Colonic mucosa (tissue), 4 donors: ENCODE measurements around the gene HS3ST6. TPM values are rescaled to one million over a fixed set of nuclear protein-coding genes. Genes with fewer than 3 reads are reported as not detected.
A peak's percentile ranks its signal among the peaks of the same experiment; 100 is the strongest.

ENCODE experiments used
- DNase-seq: peaks from one replicate; pipeline ENCODE4 v3.0.0-alpha.2; 2020
- H3K27ac ChIP-seq: fragments of 200-600 bp; one replicate; pipeline ENCODE4 v1.8.0; 2021
- H3K27me3 ChIP-seq: fragments of 200-600 bp; one replicate; pipeline ENCODE4 v1.8.0; 2021
- H3K36me3 ChIP-seq: fragments of 200-600 bp; one replicate; pipeline ENCODE4 v1.8.0; 2021
- H3K4me1 ChIP-seq: fragments of 200-600 bp; one replicate; pipeline ENCODE4 v1.8.0; 2021; ENCODE audit warnings: mild to moderate bottlenecking
- H3K4me3 ChIP-seq: fragments of 200-600 bp; one replicate; pipeline ENCODE4 v1.8.0; 2021
- H3K9ac ChIP-seq, 2 donors: one replicate each; pipeline ENCODE4 v1.7.0; 2013; ENCODE audit warnings: control low read depth in 2 of 2, low read depth in 2 of 2, low read length in 2 of 2
- H3K9me3 ChIP-seq: fragments of 200-600 bp; one replicate; pipeline ENCODE4 v1.8.0; 2021
- intact Hi-C: fragments of 100-400 bp; cut with DNase I; formaldehyde crosslinking; loops from one replicate; pipeline ENCODE4 v1.14.1; 2022
- total RNA-seq, 2 donors: library from RNA; stranded (reverse); fragmentation: NEBNext Ultra II Directional in 1 of 2; extraction: Animal tissue kit (Norgen Biotek cat#: 25700) in 1 of 2; gene quantifications; one replicate each; pipeline ENCODE4 v1.2.1, GENCODE V29; 2021
- TF ChIP-seq, protein P1 (sequence below): fragments of 200-600 bp; IDR thresholded peaks from one replicate; pipeline ENCODE4 v1.8.0; 2022; ENCODE audit warnings: antibody characterized with exemption, mild to moderate bottlenecking
- donor health status: healthy.
- donor health status: DM: no; HTN: no; CAD: no.
- donor health status: DM: no; HTN: no; CAD: no.

HS3ST6 gene
- total RNA-seq, 2 donors from 2014 or later = 0.59 to 0.82 TPM

DNA sequence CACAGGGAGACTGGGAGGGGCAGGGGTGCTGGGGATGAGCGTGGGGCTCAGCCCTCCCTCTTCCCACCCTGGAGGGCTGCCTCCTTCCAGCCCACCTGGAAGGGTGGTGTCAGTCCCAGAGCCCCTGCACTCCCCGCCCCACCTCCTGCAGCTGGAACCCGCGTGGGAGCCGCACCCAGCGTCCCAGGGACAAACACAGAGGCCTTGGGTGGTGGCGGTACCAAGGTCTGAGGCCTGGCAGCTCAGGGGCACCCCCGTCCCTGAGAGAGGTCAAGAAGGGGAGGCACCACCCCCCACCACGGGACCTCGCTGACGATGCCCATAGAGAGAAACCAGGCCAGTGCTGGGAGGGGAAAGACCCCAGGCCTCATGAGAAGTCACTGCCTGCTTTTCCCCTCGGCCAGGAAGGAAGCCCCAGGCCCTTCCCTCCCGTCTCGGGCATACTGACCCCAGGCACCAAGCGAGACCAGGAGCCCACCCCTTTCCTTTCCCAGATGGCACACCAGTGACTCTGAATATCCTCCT is 4.1 kb downstream of the HS3ST6 start:
- TF ChIP-seq, protein P1, sequence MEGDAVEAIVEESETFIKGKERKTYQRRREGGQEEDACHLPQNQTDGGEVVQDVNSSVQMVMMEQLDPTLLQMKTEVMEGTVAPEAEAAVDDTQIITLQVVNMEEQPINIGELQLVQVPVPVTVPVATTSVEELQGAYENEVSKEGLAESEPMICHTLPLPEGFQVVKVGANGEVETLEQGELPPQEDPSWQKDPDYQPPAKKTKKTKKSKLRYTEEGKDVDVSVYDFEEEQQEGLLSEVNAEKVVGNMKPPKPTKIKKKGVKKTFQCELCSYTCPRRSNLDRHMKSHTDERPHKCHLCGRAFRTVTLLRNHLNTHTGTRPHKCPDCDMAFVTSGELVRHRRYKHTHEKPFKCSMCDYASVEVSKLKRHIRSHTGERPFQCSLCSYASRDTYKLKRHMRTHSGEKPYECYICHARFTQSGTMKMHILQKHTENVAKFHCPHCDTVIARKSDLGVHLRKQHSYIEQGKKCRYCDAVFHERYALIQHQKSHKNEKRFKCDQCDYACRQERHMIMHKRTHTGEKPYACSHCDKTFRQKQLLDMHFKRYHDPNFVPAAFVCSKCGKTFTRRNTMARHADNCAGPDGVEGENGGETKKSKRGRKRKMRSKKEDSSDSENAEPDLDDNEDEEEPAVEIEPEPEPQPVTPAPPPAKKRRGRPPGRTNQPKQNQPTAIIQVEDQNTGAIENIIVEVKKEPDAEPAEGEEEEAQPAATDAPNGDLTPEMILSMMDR = no peak
- Histone ChIP-seq H3K27ac (no peak overlapping the region), H3K9ac (peak overlapping the region; percentile 8 to 70), H3K4me3 (no peak overlapping the region), H3K9me3 (no peaks in the 10 kb centered on the region), H3K36me3 (no peaks in the 10 kb centered on the region), H3K27me3 (peaks cover 21% of the 10 kb centered on the region), H3K4me1 (peaks cover 12% of the 10 kb centered on the region)
- intact Hi-C loops = no loop called here
- DNase-seq = peak; percentile 56

DNA sequence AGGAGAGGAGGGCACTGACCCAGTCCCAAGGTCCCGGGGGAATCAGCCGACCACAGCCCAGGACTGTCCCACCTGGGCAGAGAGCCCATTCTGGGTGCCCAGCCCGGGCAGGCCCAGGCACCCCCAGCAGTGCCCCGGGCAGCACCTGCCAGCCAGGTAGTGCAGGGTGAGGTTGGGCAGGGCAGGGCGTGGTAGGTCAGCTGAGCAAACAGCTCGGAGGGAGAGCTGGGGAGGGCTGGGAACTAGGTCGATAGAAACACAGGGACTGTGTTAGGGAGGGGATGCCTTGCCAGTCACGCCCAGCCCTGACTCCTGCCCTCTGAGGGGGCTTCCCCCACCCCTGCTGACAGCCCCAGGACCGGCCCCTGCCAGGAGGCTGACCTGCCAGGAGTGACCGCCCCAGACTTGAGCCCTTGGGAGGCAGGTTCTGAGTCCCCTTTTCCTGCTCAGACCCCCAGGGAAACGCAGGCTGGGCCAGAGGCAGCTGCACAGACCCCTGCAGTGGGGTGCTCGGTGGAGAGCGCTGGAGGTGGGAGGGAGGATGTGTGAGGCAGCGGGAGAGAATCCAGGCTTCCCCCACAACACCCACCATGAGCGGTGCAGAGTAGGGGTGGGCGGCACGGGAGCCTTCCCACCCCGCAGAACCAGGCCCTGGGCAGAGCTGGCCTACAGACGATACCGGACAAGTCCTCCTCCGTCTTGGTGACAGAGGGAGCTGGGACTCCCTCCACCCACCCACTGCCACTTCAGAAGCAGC is 4.7 kb downstream of the HS3ST6 start:
- H3K36me3 ChIP-seq = no peaks in the 10 kb centered on the region
- peak overlapping the region; percentile 8 to 70 for H3K9ac ChIP-seq
- intact Hi-C loops = no loop called here
- H3K27me3 ChIP-seq = peaks cover 14% of the 10 kb centered on the region
- peaks cover 12% of the 10 kb centered on the region for H3K4me1 ChIP-seq
- no peaks in the 10 kb centered on the region for H3K9me3 ChIP-seq
- peak overlapping the region; percentile 32 for H3K27ac ChIP-seq
- TF ChIP-seq, protein P1 = no peak
- DNase-seq = peak; percentile 94
- no peak overlapping the region for H3K4me3 ChIP-seq

GRCh38 chr16:1912215-1912543 is 6.0 kb downstream of the HS3ST6 start:
- Histone ChIP-seq H3K27me3 (peaks cover 5% of the 10 kb centered on the region), H3K4me1 (peaks cover 12% of the 10 kb centered on the region), H3K4me3 (no peak overlapping the region), H3K36me3 (no peaks in the 10 kb centered on the region), H3K27ac (no peak overlapping the region), H3K9me3 (no peaks in the 10 kb centered on the region), H3K9ac (no peak overlapping the region)
- TF ChIP-seq, protein P1 = no peak
- no peak for DNase-seq
- intact Hi-C loops = no loop called here

DNA sequence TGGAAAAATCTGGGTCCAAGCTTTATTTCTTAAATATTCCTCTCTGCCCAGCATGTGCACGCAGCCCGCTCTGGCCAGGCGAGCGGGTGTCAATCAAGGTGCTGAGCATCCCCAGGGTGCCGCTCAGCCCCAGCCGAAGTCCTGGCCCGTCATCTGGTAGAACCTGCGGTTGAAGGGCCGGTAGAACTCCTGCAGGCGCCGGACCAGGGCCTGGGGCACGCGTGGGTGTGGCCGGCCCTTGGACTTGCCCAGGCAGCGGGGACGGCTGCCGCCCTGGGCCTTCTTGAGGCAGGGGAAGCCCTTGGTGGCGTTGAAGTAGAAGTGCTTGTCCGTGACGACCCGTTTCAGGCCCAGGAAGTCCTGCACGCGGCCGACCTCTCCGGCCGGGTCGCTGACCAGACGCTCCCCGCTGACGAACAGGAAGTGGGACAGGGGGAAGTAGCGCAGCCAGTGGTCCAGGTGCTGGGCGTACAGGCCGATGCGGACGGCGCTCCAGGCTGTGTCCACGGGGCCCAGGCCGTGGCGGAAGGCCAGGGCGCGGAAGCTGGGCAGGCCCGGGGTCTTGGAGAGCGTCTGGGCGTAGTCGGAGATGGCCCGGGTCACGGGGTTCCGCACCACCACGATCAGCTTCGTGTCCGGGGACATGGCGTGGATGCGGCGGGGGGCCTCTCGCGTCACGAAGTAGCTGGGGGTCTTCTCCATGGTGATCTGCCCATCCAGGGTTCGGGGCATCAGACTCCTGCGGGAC is 6.6 kb downstream of the HS3ST6 start:
- H3K27ac ChIP-seq = no peak overlapping the region
- no peak for DNase-seq

DNA sequence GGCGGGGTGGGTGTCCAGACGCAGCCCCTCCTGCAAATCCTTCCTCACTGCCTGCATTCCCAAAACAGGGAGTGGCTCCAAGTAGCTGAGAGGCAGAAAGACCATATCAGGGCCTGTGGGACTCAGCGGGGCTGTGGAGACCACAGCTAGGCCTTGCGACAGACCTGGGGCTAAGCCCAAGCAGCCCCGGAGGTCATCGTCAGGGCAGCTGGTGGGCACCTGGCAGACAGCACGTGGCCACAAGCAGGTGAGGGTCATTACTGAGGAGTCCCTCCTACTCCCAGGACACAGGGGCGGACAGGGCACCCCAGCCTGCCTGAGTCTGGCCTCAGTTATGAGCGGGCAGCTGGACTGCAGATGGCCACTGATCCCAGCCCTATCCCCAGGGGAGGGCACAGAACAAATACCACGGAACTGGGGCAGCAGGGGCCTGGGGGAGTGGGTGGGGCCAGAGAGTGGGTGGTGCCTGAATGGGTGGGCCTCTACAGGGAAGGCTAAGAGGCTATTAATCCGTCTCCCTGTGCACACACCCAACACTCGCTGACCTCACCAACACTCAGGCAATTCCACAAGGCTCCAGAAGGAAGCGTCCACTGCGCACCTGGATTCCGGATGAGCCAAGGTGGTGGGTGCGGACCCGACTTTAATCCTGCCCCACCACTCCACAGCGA is 8.5 kb downstream of the HS3ST6 start:
- TF ChIP-seq, protein P1 = no peak
- intact Hi-C loops = no loop called here
- Histone ChIP-seq H3K27ac (no peak overlapping the region), H3K27me3 (no peaks in the 10 kb centered on the region), H3K36me3 (no peaks in the 10 kb centered on the region), H3K9me3 (no peaks in the 10 kb centered on the region), H3K4me3 (no peak overlapping the region), H3K9ac (no peak overlapping the region), H3K4me1 (peaks cover 12% of the 10 kb centered on the region)
- peak; percentile 82 for DNase-seq

More for the DNA sequence above, 6.6 kb downstream of the HS3ST6 start:
- Histone ChIP-seq H3K4me1 (peaks cover 12% of the 10 kb centered on the region), H3K36me3 (no peaks in the 10 kb centered on the region), H3K9me3 (no peaks in the 10 kb centered on the region), H3K4me3 (no peak overlapping the region), H3K27me3 (no peaks in the 10 kb centered on the region), H3K9ac (no peak overlapping the region)
- TF ChIP-seq, protein P1 = no peak
- intact Hi-C loops = no loop called here
